K562 (cell line): ENCODE results near the gene NTRK2. TPM values are rescaled to one million over a fixed set of nuclear protein-coding genes. Genes with fewer than 3 reads are reported as not detected.

Experiments used
- EZH2 ChIP-seq: IDR thresholded peaks from 2 replicates; pipeline ENCODE4 v1.6.1; 2012; ENCODE audit warnings: low read depth, mild to moderate bottlenecking, inconsistent platforms, low read length, borderline replicate concordance
- FUS ChIP-seq: fragments of 200-400 bp; formaldehyde crosslinking; optimal IDR thresholded peaks from 2 replicates; pipeline ENCODE3; 2017; ENCODE audit warnings: low read depth, low read length
- MXI1 ChIP-seq: IDR thresholded peaks from 2 replicates; pipeline ENCODE4 v1.6.1; 2011; ENCODE audit warnings: low read depth, mild to moderate bottlenecking, improper control_type of control experiment, low read length
- RAD51 ChIP-seq: fragments of 450-650 bp; IDR thresholded peaks from 2 replicates; pipeline ENCODE4 v1.7.1; 2016; ENCODE audit warnings: low read depth, mild to moderate bottlenecking, borderline replicate concordance
- polyA plus RNA-seq, 8 experiments: library from polyadenylated mRNA; depleted of rRNA in 4 of 8; stranded (reverse) in 5 of 8; unstranded in 3 of 8; fragments of >200 nt; fragmentation: Nextera tagmentation in 2 of 8; fragmentation: Illumina TruSeq in 1 of 8; extraction: Ambion mirVana in 2 of 8; extraction: Trizol in 1 of 8; gene quantifications; 2 replicates each; pipeline versions ENCODE4 v1.2.1 to v1.2.3, GENCODE V29; 2011 to 2014; ENCODE audit warnings: inconsistent platforms in 1 of 8, missing spikeins in 1 of 8
- total RNA-seq, 7 experiments: library from RNA; depleted of rRNA in 6 of 7; stranded (reverse); fragments of >200 nt in 6 of 7; fragmentation: Illumina TruSeq in 2 of 7; extraction: Trizol in 2 of 7; gene quantifications; 2 replicates each; pipeline versions ENCODE4 v1.2.1 to v1.2.3, GENCODE V29; 2011 to 2021; ENCODE audit warnings: low replicate concordance in 1 of 7
- TF ChIP-seq, protein P1 (sequence below): sonication (generic); formaldehyde crosslinking; IDR thresholded peaks from 2 replicates; pipeline ENCODE4 v1.8.0; 2022; ENCODE audit warnings: missing genetic modification reagents, mild to moderate bottlenecking, borderline replicate concordance
- TF ChIP-seq, protein P2 (sequence below): fragments of 250-450 bp; sonication (Bioruptor Pico); IDR thresholded peaks from 2 replicates; pipeline ENCODE4 v1.5.1; 2021; ENCODE audit warnings: mild to moderate bottlenecking

The NTRK2 gene
- total and polyA plus RNA-seq, 9 of the 15 experiments (the other 6 are each of a cell fraction or from before 2014, with no cell fraction given), result not detected

DNA sequence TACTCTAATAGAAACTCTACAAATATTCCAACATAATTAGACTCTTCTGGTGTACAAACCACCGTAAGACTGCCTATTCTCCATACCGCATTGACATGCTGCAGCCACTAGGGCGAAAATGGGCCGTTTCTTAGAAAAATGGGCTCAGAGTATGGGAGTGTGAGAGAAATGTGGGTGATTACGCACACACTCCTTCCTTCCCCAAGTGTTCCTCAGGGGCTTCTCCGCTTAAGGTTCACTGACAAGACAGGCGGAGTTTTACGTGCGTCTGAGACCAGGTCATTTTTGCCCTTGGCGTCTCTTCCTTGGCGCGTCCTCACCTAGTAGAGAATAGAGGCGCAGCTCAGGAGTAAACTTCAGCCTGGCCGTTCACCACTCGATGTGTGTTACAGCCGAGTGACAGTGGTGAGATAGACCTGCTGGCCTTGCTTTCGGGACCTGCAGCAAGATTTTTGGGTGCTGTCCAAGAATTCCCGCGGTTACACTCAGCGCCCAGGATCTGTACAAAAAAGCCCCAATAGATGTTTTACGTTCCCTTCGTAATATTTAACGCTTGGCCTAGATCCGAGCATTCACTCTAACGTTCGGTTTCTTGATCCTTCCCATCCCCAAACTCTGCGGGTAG is 1.8 kb upstream of the NTRK2 start (continued):
- no peak for TF ChIP-seq FUS
- TF ChIP-seq EZH2, result no peak
- TF ChIP-seq, protein P1, sequence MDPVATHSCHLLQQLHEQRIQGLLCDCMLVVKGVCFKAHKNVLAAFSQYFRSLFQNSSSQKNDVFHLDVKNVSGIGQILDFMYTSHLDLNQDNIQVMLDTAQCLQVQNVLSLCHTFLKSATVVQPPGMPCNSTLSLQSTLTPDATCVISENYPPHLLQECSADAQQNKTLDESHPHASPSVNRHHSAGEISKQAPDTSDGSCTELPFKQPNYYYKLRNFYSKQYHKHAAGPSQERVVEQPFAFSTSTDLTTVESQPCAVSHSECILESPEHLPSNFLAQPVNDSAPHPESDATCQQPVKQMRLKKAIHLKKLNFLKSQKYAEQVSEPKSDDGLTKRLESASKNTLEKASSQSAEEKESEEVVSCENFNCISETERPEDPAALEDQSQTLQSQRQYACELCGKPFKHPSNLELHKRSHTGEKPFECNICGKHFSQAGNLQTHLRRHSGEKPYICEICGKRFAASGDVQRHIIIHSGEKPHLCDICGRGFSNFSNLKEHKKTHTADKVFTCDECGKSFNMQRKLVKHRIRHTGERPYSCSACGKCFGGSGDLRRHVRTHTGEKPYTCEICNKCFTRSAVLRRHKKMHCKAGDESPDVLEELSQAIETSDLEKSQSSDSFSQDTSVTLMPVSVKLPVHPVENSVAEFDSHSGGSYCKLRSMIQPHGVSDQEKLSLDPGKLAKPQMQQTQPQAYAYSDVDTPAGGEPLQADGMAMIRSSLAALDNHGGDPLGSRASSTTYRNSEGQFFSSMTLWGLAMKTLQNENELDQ (CRISPR knock-in tag), result no peak
- TF ChIP-seq, protein P2, sequence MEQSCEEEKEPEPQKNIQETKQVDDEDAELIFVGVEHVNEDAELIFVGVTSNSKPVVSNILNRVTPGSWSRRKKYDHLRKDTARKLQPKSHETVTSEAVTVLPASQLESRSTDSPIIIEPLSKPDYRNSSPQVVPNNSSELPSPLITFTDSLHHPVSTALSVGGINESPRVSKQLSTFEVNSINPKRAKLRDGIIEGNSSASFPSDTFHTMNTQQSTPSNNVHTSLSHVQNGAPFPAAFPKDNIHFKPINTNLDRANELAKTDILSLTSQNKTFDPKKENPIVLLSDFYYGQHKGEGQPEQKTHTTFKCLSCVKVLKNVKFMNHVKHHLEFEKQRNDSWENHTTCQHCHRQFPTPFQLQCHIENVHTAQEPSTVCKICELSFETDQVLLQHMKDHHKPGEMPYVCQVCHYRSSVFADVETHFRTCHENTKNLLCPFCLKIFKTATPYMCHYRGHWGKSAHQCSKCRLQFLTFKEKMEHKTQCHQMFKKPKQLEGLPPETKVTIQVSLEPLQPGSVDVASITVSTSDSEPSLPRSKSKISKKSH (CRISPR knock-in tag), result no peak
- no peak for TF ChIP-seq RAD51
- TF ChIP-seq MXI1, result no peak
